GM12873 (cell line): Measurements from ENCODE around the gene XIRP1.
A peak's percentile ranks its signal among the peaks of the same experiment; 100 is the strongest.

Source experiments
- TF ChIP-seq, protein P1 (sequence below): IDR thresholded peaks from 2 replicates; pipeline ENCODE4 v1.5.1; 2012; ENCODE audit warnings: low read depth, mild to moderate bottlenecking, moderate library complexity, low read length, control low read depth; ENCODE audit not compliant: insufficient read depth; ENCODE audit errors: missing control alignments

Gene XIRP1

DNA sequence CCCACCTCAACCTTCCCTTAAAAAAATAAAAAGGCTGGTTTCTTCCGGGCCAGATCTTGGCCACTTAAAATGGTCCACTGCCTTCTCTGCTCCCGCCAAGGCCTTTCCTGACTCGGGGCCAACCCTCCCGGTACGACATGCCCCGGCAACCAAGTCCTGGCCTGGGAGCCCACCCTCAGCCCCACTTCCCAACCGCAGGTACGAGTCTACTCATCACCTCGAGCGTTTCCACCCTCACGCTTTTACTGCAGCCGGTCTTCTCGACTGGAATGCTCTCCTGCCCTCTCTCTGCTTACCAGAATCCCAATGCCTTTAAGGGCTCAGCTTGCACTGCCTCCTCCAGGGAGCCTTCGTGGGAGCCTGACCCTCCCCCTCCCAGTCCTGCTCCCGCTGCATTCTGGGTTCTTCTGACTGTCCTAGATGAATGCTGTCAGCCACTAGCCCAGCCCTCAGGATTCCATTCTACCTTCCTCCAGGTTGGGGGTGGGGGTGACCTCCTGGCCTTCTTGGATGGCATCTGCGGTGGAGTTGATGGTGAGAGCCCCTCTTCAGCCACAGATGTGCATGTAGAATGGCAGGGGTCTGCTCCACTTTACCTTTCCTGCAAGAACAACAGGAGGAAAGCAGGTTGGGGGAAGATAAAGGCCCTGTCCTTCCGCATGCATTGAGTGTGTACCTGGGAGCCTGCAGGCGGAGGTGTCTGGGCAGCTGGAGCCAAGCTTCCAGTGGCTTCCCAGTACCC, 37.9 kb downstream of the XIRP1 start:
- TF ChIP-seq, protein P1, sequence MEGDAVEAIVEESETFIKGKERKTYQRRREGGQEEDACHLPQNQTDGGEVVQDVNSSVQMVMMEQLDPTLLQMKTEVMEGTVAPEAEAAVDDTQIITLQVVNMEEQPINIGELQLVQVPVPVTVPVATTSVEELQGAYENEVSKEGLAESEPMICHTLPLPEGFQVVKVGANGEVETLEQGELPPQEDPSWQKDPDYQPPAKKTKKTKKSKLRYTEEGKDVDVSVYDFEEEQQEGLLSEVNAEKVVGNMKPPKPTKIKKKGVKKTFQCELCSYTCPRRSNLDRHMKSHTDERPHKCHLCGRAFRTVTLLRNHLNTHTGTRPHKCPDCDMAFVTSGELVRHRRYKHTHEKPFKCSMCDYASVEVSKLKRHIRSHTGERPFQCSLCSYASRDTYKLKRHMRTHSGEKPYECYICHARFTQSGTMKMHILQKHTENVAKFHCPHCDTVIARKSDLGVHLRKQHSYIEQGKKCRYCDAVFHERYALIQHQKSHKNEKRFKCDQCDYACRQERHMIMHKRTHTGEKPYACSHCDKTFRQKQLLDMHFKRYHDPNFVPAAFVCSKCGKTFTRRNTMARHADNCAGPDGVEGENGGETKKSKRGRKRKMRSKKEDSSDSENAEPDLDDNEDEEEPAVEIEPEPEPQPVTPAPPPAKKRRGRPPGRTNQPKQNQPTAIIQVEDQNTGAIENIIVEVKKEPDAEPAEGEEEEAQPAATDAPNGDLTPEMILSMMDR = no peak

DNA sequence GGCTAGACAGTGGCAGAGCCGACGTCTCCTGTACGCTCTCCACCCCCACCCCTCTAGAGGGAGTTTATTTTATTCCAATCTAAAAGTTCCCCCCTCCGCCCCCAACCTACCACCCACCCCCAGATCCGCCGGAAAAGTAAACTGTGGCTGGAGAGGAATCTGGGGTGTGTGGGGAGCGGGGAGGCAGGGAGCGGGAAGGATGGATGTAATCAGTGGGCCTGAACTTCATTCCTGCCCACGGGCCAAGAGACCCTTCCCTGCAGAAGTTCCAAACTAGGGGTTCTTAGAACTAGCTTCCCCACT, 38.5 kb downstream of the XIRP1 start:
- TF ChIP-seq, protein P1 = no peak

DNA sequence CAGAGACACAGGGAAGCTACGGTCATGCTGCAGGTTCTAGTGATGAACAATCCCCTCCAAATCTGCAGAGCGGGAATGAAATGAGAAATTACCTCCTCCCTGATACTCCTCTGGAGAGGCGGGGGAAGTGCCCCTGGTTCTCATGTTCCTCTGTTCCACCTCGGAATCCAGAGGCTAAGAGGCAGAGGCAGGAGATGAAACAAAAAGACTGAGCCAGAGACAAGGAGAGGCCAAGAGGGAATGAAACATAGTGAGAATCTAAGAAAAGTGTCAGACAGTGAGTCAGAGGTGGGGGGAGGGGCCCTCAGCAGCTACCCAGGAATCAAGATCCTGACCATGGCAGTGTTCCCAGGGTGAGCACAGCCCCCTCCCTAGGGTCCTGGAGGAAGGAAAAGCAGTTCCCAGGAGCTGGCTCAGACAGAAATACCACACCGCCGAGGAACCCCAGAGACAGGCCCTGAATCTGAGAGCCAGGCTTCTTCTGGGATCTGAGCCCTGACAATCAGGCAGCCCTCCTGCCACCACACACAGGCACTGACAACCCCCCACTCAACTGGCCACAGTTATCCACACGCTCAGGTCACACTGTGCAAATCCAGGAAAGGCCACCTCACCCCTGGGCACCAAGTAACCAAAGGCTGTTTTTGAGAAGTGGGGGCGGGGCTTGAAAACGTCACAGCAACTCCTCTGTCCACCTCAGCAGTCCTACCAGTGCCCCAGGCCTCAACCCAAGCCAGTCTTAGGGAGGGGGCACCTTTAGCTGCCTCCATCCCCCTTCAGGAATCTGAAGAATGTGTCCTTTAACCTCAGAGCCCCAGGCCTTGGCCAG, 41.4 kb downstream of the XIRP1 start:
- TF ChIP-seq, protein P1 = no peak

DNA sequence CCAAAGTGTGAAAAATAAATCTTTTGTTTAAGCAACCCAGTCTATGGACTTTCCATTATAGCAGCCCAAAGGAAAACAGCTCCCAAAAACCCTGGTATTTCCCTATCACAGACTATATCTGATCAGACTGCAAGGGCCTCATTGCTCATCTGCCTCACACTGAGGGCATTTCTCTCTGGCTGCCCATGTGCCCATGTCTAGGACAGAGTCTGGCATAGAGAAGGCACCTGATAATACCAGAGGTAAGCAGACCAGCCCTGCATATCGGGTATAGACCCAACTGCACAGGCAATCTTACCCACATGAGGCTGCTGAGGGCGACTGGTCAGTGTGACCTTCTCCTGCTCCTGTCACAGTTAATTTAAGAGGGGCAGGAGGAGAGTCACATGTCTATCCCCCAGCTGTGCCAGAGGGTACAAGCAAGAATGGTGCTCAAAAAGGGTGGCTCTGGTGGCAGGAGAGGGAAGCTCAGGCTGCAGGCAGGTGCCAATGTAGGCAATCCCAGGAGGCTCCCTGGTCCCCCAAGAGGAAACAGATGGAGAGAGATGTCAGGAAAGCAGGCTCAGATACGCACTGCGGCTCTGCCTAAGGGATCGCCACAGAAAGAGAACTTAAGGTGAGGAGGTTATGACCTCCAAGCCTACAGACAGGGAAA, 42.1 kb downstream of the XIRP1 start:
- TF ChIP-seq, protein P1 = peak; percentile 32

DNA sequence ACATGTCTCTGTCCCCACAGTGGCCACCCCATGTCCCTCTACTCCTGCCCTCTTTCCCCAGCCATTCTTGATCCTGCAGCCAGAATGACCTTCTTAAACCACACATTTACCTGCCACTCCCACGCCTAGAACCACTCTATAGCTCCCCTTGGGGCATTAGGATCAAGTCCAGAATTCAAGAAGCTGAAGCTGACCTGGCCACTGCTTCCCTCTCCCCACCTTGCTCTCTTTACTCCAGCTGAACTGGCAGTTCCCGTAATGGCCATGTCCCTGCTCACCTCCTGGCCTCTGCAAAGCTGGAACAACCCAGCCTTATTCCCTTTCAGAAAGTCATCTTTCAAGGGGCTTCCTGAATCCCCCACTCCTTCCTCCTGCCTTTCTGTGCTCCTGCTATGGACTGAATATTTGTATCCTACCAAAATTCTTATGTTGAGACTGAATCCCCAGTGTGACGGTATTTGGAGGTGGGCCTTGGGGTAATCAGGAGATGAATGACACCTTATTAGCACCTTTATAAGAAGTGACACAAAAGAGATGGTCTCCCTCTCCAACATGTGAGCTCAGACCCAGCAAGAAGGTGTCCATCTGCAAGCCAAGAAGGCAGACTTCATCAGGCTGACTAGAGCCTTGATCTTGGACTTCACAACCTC, 42.8 kb downstream of the XIRP1 start:
- TF ChIP-seq, protein P1 = no peak

DNA sequence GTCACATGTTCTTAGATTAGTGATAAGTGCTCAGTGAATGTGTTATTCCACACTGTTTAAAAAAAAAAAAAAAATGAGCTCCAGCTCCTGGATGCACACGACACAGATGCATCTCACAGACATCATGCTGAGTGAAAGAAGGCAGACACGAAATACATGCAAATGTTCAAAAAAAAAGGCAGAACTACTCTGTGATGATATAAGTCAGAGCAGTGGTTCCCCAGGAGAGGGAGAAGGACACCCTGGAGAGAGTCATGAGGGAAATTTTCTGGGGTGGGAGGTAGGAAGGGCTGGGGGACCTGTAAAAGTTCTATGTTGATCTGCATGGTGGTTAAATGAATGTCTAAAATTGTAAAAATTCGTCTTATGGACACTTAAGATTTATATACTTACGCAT, 43.3 kb downstream of the XIRP1 start:
- TF ChIP-seq, protein P1 = no peak
